HepG2 (cell line): Measurements from ENCODE around the gene SPPL2B. TPM values are rescaled to one million over a fixed set of nuclear protein-coding genes. Genes with fewer than 3 reads are reported as not detected.

Experiments used
- ATAC-seq: fragments of 200-7000 bp; cut with Tn5 transposase; 3 replicates; pipeline ENCODE4 v1.9.1; 2020; ENCODE audit warnings: mild to moderate bottlenecking, moderate library complexity
- BruUV-seq: library from RNA; stranded (reverse); fragments of 400-500 nt; replicated peaks from 2 replicates; lab custom pipeline; 2021; lab: Mats Ljungman, UMichigan
- CTCF ChIA-PET: fragments of 300-600 bp; formaldehyde crosslinking; extraction: SDS; loops from one replicate; lab custom pipeline; 2021; ENCODE audit warnings: low total read pairs, inconsistent platforms, low intra/inter-chr PET ratio; lab: Yijun Ruan, JAX
- POLR2A ChIA-PET: fragments of 350-600 bp; sonication (Branson Sonifier 250); formaldehyde crosslinking; loops from one replicate; lab custom pipeline; 2020; ENCODE audit warnings: antibody characterized with exemption, inconsistent platforms; lab: Yijun Ruan, JAX
- DNase-seq: peaks from one replicate; pipeline ENCODE4 v3.0.0-alpha.2; 2015; ENCODE audit warnings: low spot score
- FAIRE-seq: peaks from 3 replicates; lab custom pipeline; 2011; peaks lifted over from hg19 to GRCh38; lab: Jason Lieb, UNC
- H2AFZ ChIP-seq: one replicate; pipeline ENCODE4 v1.6.1; 2011; ENCODE audit warnings: low read length, inconsistent platforms
- H3K27ac ChIP-seq: fragments of 300-600 bp; 3 replicates; pipeline ENCODE4 v1.8.0; 2011; ENCODE audit warnings: mixed run types, mild to moderate bottlenecking, mixed read lengths, low read length, inconsistent platforms; ENCODE audit not compliant: insufficient read depth; ENCODE audit errors: extremely low read length
- H3K27me3 ChIP-seq, 2 experiments: fragments of 200-600 bp in 1 of 2; 2 replicates in 1 of 2; 3 replicates in 1 of 2; pipeline versions ENCODE4 v1.6.0 to v1.8.0; 2011; ENCODE audit warnings: low read length in 2 of 2, mild to moderate bottlenecking in 2 of 2, moderate library complexity in 2 of 2, inconsistent platforms in 1 of 2; ENCODE audit not compliant: insufficient read depth in 2 of 2, control insufficient read depth in 1 of 2
- H3K36me3 ChIP-seq, 2 experiments: fragments of 200-600 bp in 1 of 2; replicated peaks in 1 of 2; 2 replicates in 1 of 2; 3 replicates in 1 of 2; pipeline versions ENCODE4 v1.5.1 to v1.8.0; 2011; ENCODE audit warnings: low read length in 2 of 2, inconsistent platforms in 1 of 2; ENCODE audit not compliant: insufficient read depth in 2 of 2, control insufficient read depth in 1 of 2
- H3K4me1 ChIP-seq: 2 replicates; pipeline ENCODE4 v1.5.1; 2012; ENCODE audit warnings: low read length, inconsistent platforms; ENCODE audit not compliant: insufficient read depth
- H3K4me2 ChIP-seq: 2 replicates; pipeline ENCODE4 v1.6.0; 2011; ENCODE audit warnings: low read depth, low read length, inconsistent platforms
- H3K4me3 ChIP-seq, 3 experiments: fragments of 200-600 bp in 1 of 3; sonication (generic), shearing (Covaris generic) in 1 of 3; replicated peaks in 1 of 3; 2 replicates each; pipeline ENCODE4 v1.5.1; 2011 to 2016; ENCODE audit warnings: low read length in 3 of 3, inconsistent platforms in 2 of 3, low read depth in 2 of 3, mild to moderate bottlenecking in 2 of 3, control low read depth in 1 of 3, mixed read lengths in 1 of 3; ENCODE audit not compliant: insufficient read depth in 1 of 3
- H3K79me2 ChIP-seq: one replicate; pipeline ENCODE4 v1.6.1; 2011; ENCODE audit warnings: low read length, inconsistent platforms; ENCODE audit not compliant: insufficient read depth
- H3K9ac ChIP-seq: 2 replicates; pipeline ENCODE4 v1.6.0; 2011; ENCODE audit warnings: mild to moderate bottlenecking, low read depth, low read length, inconsistent platforms; ENCODE audit not compliant: insufficient read depth
- H3K9me3 ChIP-seq: 2 replicates; pipeline ENCODE4 v1.5.1; 2012; ENCODE audit warnings: mild to moderate bottlenecking, low read length
- H4K20me1 ChIP-seq: 2 replicates; pipeline ENCODE4 v1.6.0; 2011; ENCODE audit warnings: inconsistent platforms, mild to moderate bottlenecking, low read length, moderate library complexity; ENCODE audit not compliant: insufficient read depth
- CREM ChIP-seq, 2 experiments: sonication (generic) in 1 of 2; formaldehyde crosslinking in 1 of 2; IDR thresholded peaks; 2 replicates each; pipeline versions ENCODE4 v1.4.0 to v1.6.1; 2016 to 2020; ENCODE audit warnings: antibody characterized with exemption in 1 of 2, mild to moderate bottlenecking in 1 of 2, missing genetic modification reagents in 1 of 2
- ELK4 ChIP-seq: sonication (generic); formaldehyde crosslinking; IDR thresholded peaks from 2 replicates; pipeline ENCODE4 v1.9.0; 2021; ENCODE audit warnings: missing genetic modification reagents, borderline replicate concordance
- ERF ChIP-seq: IDR thresholded peaks from 2 replicates; pipeline ENCODE4 v1.6.1; 2018; ENCODE audit warnings: missing biosample characterization, missing genetic modification reagents
- ETS1 ChIP-seq: sonication (generic); formaldehyde crosslinking; IDR thresholded peaks from 2 replicates; pipeline ENCODE4 v1.4.0; 2020; ENCODE audit warnings: missing genetic modification reagents
- ETV5 ChIP-seq: IDR thresholded peaks from 2 replicates; pipeline ENCODE4 v1.6.1; 2018; ENCODE audit warnings: missing biosample characterization, missing genetic modification reagents, inconsistent platforms, borderline replicate concordance
- FUBP1 ChIP-seq: sonication (generic); formaldehyde crosslinking; IDR thresholded peaks from 2 replicates; pipeline ENCODE4 v1.5.1; 2020; ENCODE audit warnings: missing genetic modification reagents, mild to moderate bottlenecking, borderline replicate concordance
- KDM2A ChIP-seq: sonication (generic); formaldehyde crosslinking; IDR thresholded peaks from 2 replicates; pipeline ENCODE4 v1.4.0; 2020; ENCODE audit warnings: low read depth, missing genetic modification reagents, borderline replicate concordance
- RFX5 ChIP-seq: IDR thresholded peaks from 2 replicates; pipeline ENCODE4 v1.6.1; 2011; ENCODE audit warnings: low read depth, low read length, improper control_type of control experiment
- SMAD9 ChIP-seq: sonication (generic); formaldehyde crosslinking; IDR thresholded peaks from 2 replicates; pipeline ENCODE4 v1.5.1; 2020; ENCODE audit warnings: mild to moderate bottlenecking, missing genetic modification reagents
- SMARCE1 ChIP-seq: fragments of 450-650 bp; IDR thresholded peaks from 2 replicates; pipeline ENCODE4 v1.6.1; 2017; ENCODE audit warnings: borderline replicate concordance
- ZNF143 ChIP-seq: sonication (generic); formaldehyde crosslinking; IDR thresholded peaks from 2 replicates; pipeline ENCODE4 v1.4.0; 2020; ENCODE audit warnings: missing genetic modification reagents
- ZNF207 ChIP-seq: fragments of 450-650 bp; IDR thresholded peaks from 2 replicates; pipeline ENCODE4 v1.6.1; 2016; ENCODE audit warnings: antibody characterized with exemption, borderline replicate concordance
- ZNF30 ChIP-seq: sonication (generic); formaldehyde crosslinking; IDR thresholded peaks from 2 replicates; pipeline ENCODE4 v1.5.0; 2020; ENCODE audit warnings: mild to moderate bottlenecking, missing genetic modification reagents
- ZNF546 ChIP-seq: sonication (generic); formaldehyde crosslinking; conservative IDR thresholded peaks from 2 replicates; pipeline ENCODE4 v1.8.1; 2023; ENCODE audit warnings: mild to moderate bottlenecking, missing genetic modification reagents
- ZNF775 ChIP-seq: sonication (generic); formaldehyde crosslinking; IDR thresholded peaks from 2 replicates; pipeline ENCODE4 v1.4.0; 2020; ENCODE audit warnings: missing genetic modification reagents, mild to moderate bottlenecking, moderate library complexity, borderline replicate concordance
- WGBS: methylation state at CpG from one replicate; pipeline ENCODE4 v1.1.6; 2017; ENCODE audit warnings: low lambda C conversion rate; 5-methylcytosine and 5-hydroxymethylcytosine counted together
- in situ Hi-C: cut with HindIII; loops from 2 replicates; pipeline ENCODE4 v1.10.0; 2017; ENCODE audit warnings: low pct_unique_long_range_greater_than_20kb; ENCODE audit not compliant: extremely low pct_ligation_motif_present
- intact Hi-C: fragments of 100-400 bp; cut with micrococcal nuclease; formaldehyde crosslinking; loops from one replicate; pipeline ENCODE4 v1.10.0; 2022; ENCODE audit not compliant: unreplicated experiment
- polyA plus RNA-seq, 8 experiments: library from polyadenylated mRNA; depleted of rRNA in 3 of 8; stranded (reverse) in 7 of 8; unstranded in 1 of 8; fragments of >200 nt; fragmentation: Illumina TruSeq in 4 of 8; extraction: Trizol in 4 of 8; gene quantifications; 2 replicates each; pipeline versions ENCODE4 v1.2.1 to v1.2.3, GENCODE V29; 2011 to 2016; ENCODE audit warnings: low read depth in 4 of 8, missing spikeins in 1 of 8, mixed read lengths in 1 of 8; ENCODE audit not compliant: insufficient read depth in 1 of 8
- total RNA-seq, 5 experiments: library from RNA; depleted of rRNA; stranded (reverse); fragments of >200 nt; fragmentation: Illumina TruSeq; extraction: Trizol; gene quantifications; 2 replicates each; pipeline ENCODE4 v1.2.3, GENCODE V29; 2016; ENCODE audit warnings: low read depth in 1 of 5

SPPL2B gene
- total and polyA plus RNA-seq, 2 of the 13 experiments (the other 11 are each of a cell fraction or from before 2014, with no cell fraction given), result 14.9 to 15.2 TPM

- TF ChIP-seq SMAD9 (CRISPR knock-in tag) (no peak), RFX5 (no peak), ETS1 (CRISPR knock-in tag) (no peak)
Measured at GRCh38 chr19:2358548-2359173, 30.2 kb downstream of the SPPL2B start (continued).

- no TSS peak for BruUV-seq
- CTCF ChIA-PET, result no interaction called here
- POLR2A ChIA-PET, result no interaction called here
- intact Hi-C loops, result no loop called here
- Histone ChIP-seq H3K4me1 (no peaks in the 10 kb centered on the region), H3K9me3 (no peaks in the 10 kb centered on the region), H3K4me2 (no peak within 1 kb of the TSS), H3K27me3 (peaks cover 8 to 47% of the 10 kb centered on the region in 2 experiments), H3K27ac (no peak within 1 kb of the TSS), H3K4me3 (no peak within 1 kb of the TSS), H3K79me2 (no peaks in the 10 kb centered on the region), H2AFZ (no peak within 1 kb of the TSS), H3K9ac (no peak within 1 kb of the TSS), H4K20me1 (no peaks in the 10 kb centered on the region; the same call in 1 of the 2 replicates), H3K36me3 (no peaks in the 10 kb centered on the region)
- in situ Hi-C loops, result no loop called here
- DNase-seq (no peak), ATAC-seq (peak; percentile 21), FAIRE-seq (no peak)
- no peak for TF ChIP-seq ZNF143 (CRISPR knock-in tag)
- no peak for TF ChIP-seq FUBP1
- no peak for TF ChIP-seq ZNF207
- no peak for TF ChIP-seq ZNF30 (CRISPR knock-in tag)
- no peak for TF ChIP-seq SMARCE1
- no peak for TF ChIP-seq ELK4
- TF ChIP-seq KDM2A (CRISPR knock-in tag), result no peak
- TF ChIP-seq ZNF546 (CRISPR knock-in tag), result no peak
- no peak for TF ChIP-seq ETV5 (CRISPR knock-in tag)
- TF ChIP-seq CREM (IDR thresholded peaks at IDR 0.05), result no peak
- TF ChIP-seq CREM (CRISPR knock-in tag; IDR thresholded peaks at IDR 0.05), result no peak
- no peak for TF ChIP-seq ERF (CRISPR knock-in tag)
- no peak for TF ChIP-seq ZNF775 (CRISPR knock-in tag)
- WGBS, result 26% methylated on average over 21 of the region's 44 CpGs
Measured at GRCh38 chr19:2359992-2360685, 31.7 kb downstream of the SPPL2B start, which contains the start of gene TMPRSS9. Gene TMPRSS9, plus strand, starts transcription at chr19:2360265. Its CDS starts 29,521 bp downstream, at chr19:2389786.
